Measurements from ENCODE around the gene PARD3B.
"Not testable (repeated sequence)": the region's sequence is repeated elsewhere in the genome, so short reads cannot be mapped to it uniquely, and the experiment has no call there.

PARD3B gene

GRCh38 chr2:204545861-204546735 is 823 bp downstream of the PARD3B start:
- peak; percentile 36 to 81 for DNase-seq

GRCh38 chr2:204550751-204551511 is 5.7 kb downstream of the PARD3B start:
- no peak for DNase-seq

- no peak for DNase-seq
These were observed 6.2 kb downstream of the PARD3B start for GRCh38 chr2:204551512-204551863.

DNA sequence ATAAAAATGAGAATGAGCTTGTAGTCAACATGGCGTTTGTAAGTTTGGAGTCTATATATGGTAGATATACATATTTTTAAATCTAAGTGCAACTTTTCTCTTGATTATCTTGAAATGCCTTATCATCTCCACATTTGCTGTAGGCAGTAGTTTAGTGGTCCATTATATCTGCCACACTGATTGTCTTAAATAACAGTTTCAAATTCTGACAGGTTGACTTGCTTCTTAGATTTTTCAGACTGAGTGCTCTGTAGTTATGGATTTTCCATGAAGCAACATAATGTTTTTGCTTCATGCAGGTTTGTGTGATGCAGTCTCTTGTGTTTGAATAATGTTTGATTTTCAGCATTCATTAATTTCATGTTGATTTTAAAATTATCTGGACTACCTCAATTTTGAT is 12.3 kb downstream of the PARD3B start:
- DNase-seq, result no peak

DNA sequence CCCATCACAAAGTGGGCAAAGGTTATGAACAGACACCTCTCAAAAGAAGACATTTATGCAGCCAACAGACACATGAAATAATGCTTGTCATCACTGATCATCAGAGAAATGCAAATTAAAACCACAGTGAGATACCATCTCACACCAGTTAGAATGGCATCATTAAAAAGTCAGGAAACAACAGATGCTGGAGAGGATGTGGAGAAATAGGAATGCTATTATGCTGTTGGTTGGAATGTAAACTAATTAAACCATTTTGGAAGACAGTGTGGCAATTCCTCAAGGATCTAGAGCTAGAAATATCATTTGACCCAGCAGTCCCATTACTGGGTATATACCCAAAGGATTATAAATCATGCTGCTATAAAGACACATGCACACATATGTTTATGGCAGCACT is 14.1 kb downstream of the PARD3B start:
- not testable (repeated sequence) for DNase-seq

GRCh38 chr2:204560902-204561301 is 15.6 kb downstream of the PARD3B start:
- DNase-seq, result no peak

DNA sequence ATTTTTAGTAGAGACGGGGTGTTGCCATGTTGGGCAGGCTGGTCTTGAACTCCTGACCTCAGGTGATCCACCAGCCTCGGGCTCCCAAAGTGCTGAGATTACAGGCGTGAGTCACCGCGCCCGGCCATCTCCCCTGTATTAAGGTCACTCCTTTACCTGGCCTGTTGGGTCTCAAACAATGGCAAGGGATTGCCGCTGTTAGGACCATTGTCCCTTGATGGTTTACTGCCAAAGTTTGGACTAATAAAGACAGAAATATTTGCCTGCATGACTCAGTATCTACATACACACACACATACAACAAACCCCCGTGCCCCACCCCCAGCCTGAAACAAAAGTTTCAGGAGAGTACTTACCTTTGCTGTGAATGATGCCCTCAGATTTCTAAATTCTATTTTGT is 16.5 kb downstream of the PARD3B start:
- DNase-seq, result no peak

DNA sequence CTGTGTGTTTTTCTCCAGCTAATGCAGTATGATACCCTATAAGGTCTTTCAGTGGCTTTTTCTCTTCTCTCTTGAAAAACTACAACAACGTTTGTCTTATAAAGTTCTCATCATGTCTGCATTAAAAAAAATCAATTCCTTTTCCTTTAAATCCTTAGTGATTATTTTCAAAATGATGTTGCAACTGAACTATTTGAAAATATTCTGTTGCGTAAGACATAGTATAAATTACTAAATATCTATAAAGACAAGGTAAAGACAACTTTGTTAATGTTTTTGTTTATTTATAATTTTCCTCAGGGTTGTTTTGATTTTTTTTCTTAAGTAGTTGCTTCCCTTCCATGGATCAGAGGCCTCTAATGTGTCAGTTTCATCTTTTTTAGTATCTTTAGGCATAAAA is 21.2 kb downstream of the PARD3B start:
- no peak for DNase-seq

GRCh38 chr2:204570421-204570820 is 25.1 kb downstream of the PARD3B start:
- DNase-seq, result no peak

GRCh38 chr2:204571041-204571440 is 25.8 kb downstream of the PARD3B start:
- DNase-seq, result no peak

GRCh38 chr2:204571911-204572310 is 26.6 kb downstream of the PARD3B start:
- DNase-seq, result no peak

- DNase-seq, result no peak
These were observed 27.9 kb downstream of the PARD3B start for GRCh38 chr2:204573221-204573620.

GRCh38 chr2:204574486-204574885 is 29.2 kb downstream of the PARD3B start:
- no peak for DNase-seq

DNA sequence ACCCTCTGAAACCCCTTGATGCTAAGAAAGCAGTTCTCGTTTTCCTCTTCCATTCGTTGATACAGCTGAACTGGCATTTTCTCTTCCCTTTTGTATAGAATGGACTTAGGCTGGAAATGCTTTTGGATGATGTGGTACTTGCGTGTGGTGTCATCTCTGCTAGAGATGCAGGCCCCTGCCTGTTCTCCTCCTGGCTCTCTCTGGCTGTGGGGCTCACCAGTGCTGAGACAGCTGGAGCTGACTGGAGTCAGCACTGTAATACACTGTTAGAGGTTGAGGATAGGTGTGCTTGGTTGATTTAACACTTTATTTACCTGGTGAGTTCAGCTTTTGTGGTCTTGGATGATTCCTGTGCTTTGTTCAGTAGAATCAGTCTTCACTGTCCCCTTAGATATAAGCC is 30.2 kb downstream of the PARD3B start:
- no peak for DNase-seq

DNA sequence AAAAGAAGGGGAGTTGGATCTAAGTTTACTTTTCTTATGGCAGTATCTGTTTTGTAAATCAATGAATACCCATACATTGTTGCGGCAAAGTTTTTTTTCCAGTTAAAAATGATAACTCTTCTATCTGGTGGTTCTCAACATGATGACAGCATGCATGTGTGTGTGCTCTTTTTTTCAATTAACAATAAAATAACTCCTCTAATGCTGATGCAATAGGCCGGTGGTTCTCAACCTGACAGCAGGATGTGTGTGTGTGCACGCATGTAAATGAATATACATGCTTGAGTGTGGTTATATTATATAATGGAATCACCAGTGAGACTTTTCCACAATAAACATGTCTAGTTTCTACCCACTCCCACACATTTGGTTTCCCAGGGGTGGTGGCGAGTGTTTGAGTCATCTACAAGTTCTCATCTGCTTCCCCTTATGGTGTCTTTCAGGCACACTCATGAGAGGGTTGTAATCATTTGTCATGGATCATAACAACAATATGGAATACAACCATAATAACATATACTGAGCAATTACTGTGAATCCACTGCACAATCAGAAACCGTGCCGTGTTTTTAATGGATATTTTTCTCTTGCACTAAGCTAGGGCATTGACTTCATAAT is 31.2 kb downstream of the PARD3B start:
- DNase-seq, result no peak

GRCh38 chr2:204578928-204579598 is 33.8 kb downstream of the PARD3B start:
- no peak for DNase-seq

- DNase-seq, result no peak
These were observed 36.7 kb downstream of the PARD3B start for GRCh38 chr2:204581946-204582345.

DNA sequence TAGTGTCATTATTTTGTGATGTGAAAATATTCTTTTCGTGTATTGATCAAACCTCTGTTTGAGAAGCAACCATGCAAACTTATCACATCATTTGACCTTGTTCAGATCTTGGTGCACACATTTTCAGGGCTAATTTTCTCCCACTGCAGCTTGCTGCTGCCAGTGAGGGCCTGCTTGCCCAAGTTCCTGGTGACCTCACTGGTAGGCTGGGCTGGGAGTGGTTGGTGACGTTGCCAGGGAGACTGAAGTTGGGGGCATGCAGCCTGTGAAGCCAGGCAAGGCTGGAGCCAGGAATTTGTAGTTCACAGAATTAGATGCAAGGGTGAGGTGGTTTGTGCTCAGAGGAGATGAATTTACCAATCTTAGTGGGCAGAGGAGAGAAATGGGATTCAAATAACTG is 38.5 kb downstream of the PARD3B start:
- DNase-seq, result no peak

- DNase-seq, result no peak
These were observed 40.7 kb downstream of the PARD3B start for GRCh38 chr2:204585930-204586329.

DNA sequence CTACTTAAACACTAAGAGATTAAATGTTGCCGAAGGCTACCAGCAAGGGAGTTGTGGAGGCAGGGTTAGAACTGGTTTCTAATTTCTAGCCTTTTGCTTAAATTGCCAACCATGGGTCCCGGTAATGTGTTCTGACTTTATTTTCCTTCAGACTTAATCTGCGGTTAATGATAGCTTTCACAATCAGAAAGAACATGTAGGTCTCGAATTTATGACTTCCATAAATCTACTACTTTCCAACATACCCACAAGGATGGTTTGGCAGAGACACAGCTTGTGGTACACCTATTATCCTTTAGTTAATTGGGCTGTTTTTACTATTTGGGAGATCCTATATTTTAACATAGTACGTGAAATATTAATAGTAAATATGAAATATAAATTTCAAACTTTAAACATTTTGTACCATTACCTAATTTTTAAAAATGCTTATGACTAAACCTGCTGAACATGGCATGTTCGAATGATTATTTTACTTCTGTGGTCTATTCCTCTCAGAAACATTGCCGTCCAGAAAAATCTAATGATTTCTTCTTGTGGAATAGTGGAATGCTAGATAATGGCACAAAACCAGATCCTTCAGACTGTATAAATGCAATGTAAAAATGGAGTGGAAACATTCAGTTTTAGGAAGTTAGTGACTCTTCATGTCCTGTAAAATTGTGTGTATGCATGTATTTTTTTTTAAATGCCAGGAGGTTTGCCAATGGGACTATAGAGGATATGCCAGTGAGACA is 41.3 kb downstream of the PARD3B start:
- DNase-seq, result no peak

- no peak for DNase-seq
These were observed 44.8 kb downstream of the PARD3B start for GRCh38 chr2:204590063-204590462.

GRCh38 chr2:204591225-204591624 is 46.0 kb downstream of the PARD3B start:
- no peak for DNase-seq

- DNase-seq, result no peak
These were observed 58.8 kb downstream of the PARD3B start for GRCh38 chr2:204604061-204604460.

All from NCI-H526 (cell line).